SK-N-SH (cell line): ENCODE measurements around the gene SLC35F1. TPM values are rescaled to one million over a fixed set of nuclear protein-coding genes. Genes with fewer than 3 reads are reported as not detected.

Experiments used
- CTCF ChIA-PET: fragments of 300-600, 350-600 bp; formaldehyde crosslinking; extraction: SDS; loops from one replicate; lab custom pipeline; 2021; lab: Yijun Ruan, JAX
- POLR2A ChIA-PET: fragments of 350-600 bp; sonication (Branson Sonifier 250); formaldehyde crosslinking; extraction: SDS; loops from one replicate; lab custom pipeline; 2020; ENCODE audit warnings: antibody characterized with exemption, inconsistent platforms; lab: Yijun Ruan, JAX
- DNase-seq: peaks from one replicate; pipeline ENCODE4 v3.0.0; 2012
- H2AFZ ChIP-seq: fragments of 200-600 bp; sonication (generic); 2 replicates; pipeline ENCODE4 v1.8.1; 2016; ENCODE audit warnings: antibody characterized with exemption, mild to moderate bottlenecking, low read depth
- H3F3A ChIP-seq: fragments of 200-600 bp; sonication (generic); replicated peaks from 2 replicates; pipeline ENCODE3; 2016; ENCODE audit warnings: antibody characterized with exemption, mild to moderate bottlenecking; ENCODE audit not compliant: insufficient read depth
- H3K27ac ChIP-seq, 2 experiments: fragments of 200-500 bp in 1 of 2; fragments of 200-600 bp in 1 of 2; sonication (Bioruptor generic) in 1 of 2; sonication (generic), shearing (Covaris generic) in 1 of 2; 2 replicates each; pipeline versions ENCODE4 v1.5.1 to v1.6.1; 2014 to 2016; ENCODE audit warnings: low read depth in 2 of 2, inconsistent platforms in 1 of 2, low read length in 1 of 2, mild to moderate bottlenecking in 1 of 2, mixed read lengths in 1 of 2
- H3K27me3 ChIP-seq: fragments of 200-600 bp; sonication (generic), shearing (Covaris generic); 2 replicates; pipeline ENCODE4 v1.6.1; 2016; ENCODE audit warnings: mixed run types; ENCODE audit not compliant: insufficient read depth
- H3K36me3 ChIP-seq, 2 experiments: fragments of 200-500 bp in 1 of 2; fragments of 200-600 bp in 1 of 2; sonication (Bioruptor generic) in 1 of 2; sonication (generic) in 1 of 2; replicated peaks in 1 of 2; 2 replicates each; pipeline versions ENCODE3 to v1.5.1; 2014 to 2016; ENCODE audit warnings: low read length in 1 of 2, mild to moderate bottlenecking in 1 of 2; ENCODE audit not compliant: insufficient read depth in 2 of 2, control insufficient read depth in 1 of 2
- H3K4me1 ChIP-seq, 2 experiments: fragments of 200-500 bp in 1 of 2; fragments of 200-600 bp in 1 of 2; sonication (Bioruptor generic) in 1 of 2; sonication (generic), shearing (Covaris generic) in 1 of 2; 2 replicates each; pipeline versions ENCODE4 v1.5.1 to v1.6.1; 2014 to 2016; ENCODE audit warnings: low read depth in 1 of 2, low read length in 1 of 2, mixed run types in 1 of 2; ENCODE audit not compliant: insufficient read depth in 2 of 2, control insufficient read depth in 1 of 2
- H3K4me2 ChIP-seq: fragments of 200-600 bp; sonication (generic), shearing (Covaris generic); 2 replicates; pipeline ENCODE4 v1.6.1; 2017; ENCODE audit warnings: mixed run types
- H3K4me3 ChIP-seq, 2 experiments: fragments of 200-500 bp in 1 of 2; fragments of 200-600 bp in 1 of 2; sonication (Bioruptor generic) in 1 of 2; sonication (generic), shearing (Covaris generic) in 1 of 2; 2 replicates each; pipeline versions ENCODE4 v1.5.1 to v1.8.1; 2014 to 2016; ENCODE audit warnings: low read depth in 2 of 2, inconsistent platforms in 1 of 2, low read length in 1 of 2, mild to moderate bottlenecking in 1 of 2, mixed read lengths in 1 of 2, moderate library complexity in 1 of 2
- H3K79me2 ChIP-seq: fragments of 200-600 bp; sonication (generic); 2 replicates; pipeline ENCODE4 v1.8.1; 2017; ENCODE audit warnings: mild to moderate bottlenecking; ENCODE audit not compliant: insufficient read depth
- H3K9ac ChIP-seq: fragments of 200-600 bp; sonication (generic); 2 replicates; pipeline ENCODE4 v1.6.1; 2017; ENCODE audit warnings: mixed run types
- H3K9me2 ChIP-seq: fragments of 200-600 bp; sonication (generic); 2 replicates; pipeline ENCODE4 v1.6.1; 2017; ENCODE audit warnings: mixed run types
- H3K9me3 ChIP-seq: fragments of 200-600 bp; sonication (generic); 2 replicates; pipeline ENCODE4 v1.6.1; 2017; ENCODE audit warnings: mixed run types, mild to moderate bottlenecking, moderate library complexity
- H4K20me1 ChIP-seq: fragments of 200-600 bp; sonication (generic); 2 replicates; pipeline ENCODE4 v1.6.1; 2017; ENCODE audit warnings: mild to moderate bottlenecking, mixed run types; ENCODE audit not compliant: insufficient read depth
- CTCF ChIP-seq: fragments of 200-600 bp; sonication (generic); IDR thresholded peaks from 2 replicates; pipeline ENCODE4 v1.6.1; 2017; ENCODE audit warnings: antibody characterized with exemption, mild to moderate bottlenecking, moderate library complexity
- EP300 ChIP-seq, 2 experiments: IDR thresholded peaks; 2 replicates each; pipeline versions ENCODE4 v1.4.0 to v1.6.1; 2012; ENCODE audit warnings: borderline replicate concordance in 1 of 2, low read depth in 1 of 2, low read length in 1 of 2
- FOXM1 ChIP-seq: IDR thresholded peaks from 2 replicates; pipeline ENCODE4 v1.4.0; 2012; ENCODE audit warnings: low read depth, mild to moderate bottlenecking
- JUND ChIP-seq: IDR thresholded peaks from 2 replicates; pipeline ENCODE4 v1.4.0; 2012
- PBX3 ChIP-seq: IDR thresholded peaks from 2 replicates; pipeline ENCODE4; 2012
- RCOR1 ChIP-seq: fragments of 150-350 bp; IDR thresholded peaks from 2 replicates; pipeline ENCODE4 v1.6.1; 2017; ENCODE audit warnings: antibody characterized with exemption, low read length
- RXRA ChIP-seq: IDR thresholded peaks from 2 replicates; pipeline ENCODE4 v1.4.0; 2012; ENCODE audit warnings: low read depth, mild to moderate bottlenecking, borderline replicate concordance
- SIN3A ChIP-seq: IDR thresholded peaks from 2 replicates; pipeline ENCODE4 v1.6.1; 2012; ENCODE audit warnings: low read depth, mild to moderate bottlenecking, low read length, moderate library complexity, borderline replicate concordance
- TEAD4 ChIP-seq: IDR thresholded peaks from 2 replicates; pipeline ENCODE4 v1.4.0; 2012; ENCODE audit warnings: mild to moderate bottlenecking, borderline replicate concordance; ENCODE audit not compliant: insufficient read depth
- YY1 ChIP-seq: IDR thresholded peaks from 2 replicates; pipeline ENCODE4 v1.4.0; 2012; ENCODE audit warnings: low read depth, mild to moderate bottlenecking
- WGBS: methylation state at CpG from one replicate; pipeline ENCODE4 v1.1.6; 2017; ENCODE audit warnings: low lambda C conversion rate; 5-methylcytosine and 5-hydroxymethylcytosine counted together
- polyA plus RNA-seq, 3 experiments: library from polyadenylated mRNA; depleted of rRNA; stranded (reverse); fragments of >200 nt; gene quantifications; 2 replicates each; pipeline ENCODE4 v1.2.3, GENCODE V29; 2012

The SLC35F1 gene
- polyA plus RNA-seq, 1 of the 3 experiments (the other 2 are of a cell fraction) = under 0.01 TPM

GRCh38 chr6:118061666-118062065 is 154.6 kb downstream of the SLC35F1 start:
- DNase-seq = no peak
- Histone ChIP-seq H3K36me3 (no peaks in the 10 kb centered on the region), H3K79me2 (no peaks in the 10 kb centered on the region), H3K27ac (no peak overlapping the region), H3K27me3 (no peaks in the 10 kb centered on the region), H3K9ac (no peak overlapping the region), H3K9me3 (no peaks in the 10 kb centered on the region), H3K9me2 (no peaks in the 10 kb centered on the region), H4K20me1 (no peaks in the 10 kb centered on the region), H3K4me1 (no peaks in the 10 kb centered on the region), H3K4me3 (no peak overlapping the region), H2AFZ (no peak overlapping the region), H3F3A (no peaks in the 10 kb centered on the region), H3K4me2 (no peak overlapping the region)
- TF ChIP-seq TEAD4 (no peak), PBX3 (no peak), RCOR1 (no peak), YY1 (no peak), SIN3A (no peak), FOXM1 (no peak), JUND (no peak), CTCF (no peak), RXRA (no peak), EP300 (IDR thresholded peaks at IDR 0.05; ENCODE audit: borderline replicate concordance in 1 of 2, low read depth in 1 of 2, low read length in 1 of 2) (no peak)
- WGBS = 27% methylated on average over 8 of the region's 8 CpGs
- POLR2A ChIA-PET = no interaction called here
- CTCF ChIA-PET = interaction anchor here (0.9 kb wide), 1 partner anchor 18 kb away, joined by 3 read pairs; no protein-coding TSS in a partner anchor

GRCh38 chr6:118080547-118080946 is 173.5 kb downstream of the SLC35F1 start:
- Histone ChIP-seq H2AFZ (no peak overlapping the region), H3K4me2 (no peak overlapping the region), H3K79me2 (no peaks in the 10 kb centered on the region), H3K4me1 (no peaks in the 10 kb centered on the region), H3K9me3 (no peaks in the 10 kb centered on the region), H3K9me2 (no peaks in the 10 kb centered on the region), H4K20me1 (no peaks in the 10 kb centered on the region), H3K27ac (no peak overlapping the region), H3K4me3 (no peak overlapping the region), H3K9ac (no peak overlapping the region), H3K27me3 (no peaks in the 10 kb centered on the region), H3F3A (no peaks in the 10 kb centered on the region), H3K36me3 (no peaks in the 10 kb centered on the region)
- POLR2A ChIA-PET = no interaction called here
- peak; percentile 1 for DNase-seq
- CTCF ChIA-PET = interaction anchor here (0.8 kb wide), 1 partner anchor 22 kb away, joined by 3 read pairs; no protein-coding TSS in a partner anchor
- 0% methylated on average over 2 of the region's 2 CpGs for WGBS
- TF ChIP-seq RCOR1 = no peak
- TF ChIP-seq CTCF = peak; percentile 30; the same call in 1 of the 2 replicates
